Activated CD4-positive, alpha-beta T cell treated with anti-CD3 and anti-CD28 coated beads, Interleukin-2, amount 50 U/mL, for 24 hours (primary cell): ENCODE results near the gene ZNF81.
"Not testable (repeated sequence)": the region's sequence is repeated elsewhere in the genome, so short reads cannot be mapped to it uniquely, and the experiment has no call there.

Source experiments
- DNase-seq, 2 donors: peaks; one replicate each; pipeline ENCODE4 v3.0.0-alpha.2; 2020; ENCODE audit warnings: low read depth in 1 of 2, low spot score in 1 of 2

ZNF81 gene

DNA sequence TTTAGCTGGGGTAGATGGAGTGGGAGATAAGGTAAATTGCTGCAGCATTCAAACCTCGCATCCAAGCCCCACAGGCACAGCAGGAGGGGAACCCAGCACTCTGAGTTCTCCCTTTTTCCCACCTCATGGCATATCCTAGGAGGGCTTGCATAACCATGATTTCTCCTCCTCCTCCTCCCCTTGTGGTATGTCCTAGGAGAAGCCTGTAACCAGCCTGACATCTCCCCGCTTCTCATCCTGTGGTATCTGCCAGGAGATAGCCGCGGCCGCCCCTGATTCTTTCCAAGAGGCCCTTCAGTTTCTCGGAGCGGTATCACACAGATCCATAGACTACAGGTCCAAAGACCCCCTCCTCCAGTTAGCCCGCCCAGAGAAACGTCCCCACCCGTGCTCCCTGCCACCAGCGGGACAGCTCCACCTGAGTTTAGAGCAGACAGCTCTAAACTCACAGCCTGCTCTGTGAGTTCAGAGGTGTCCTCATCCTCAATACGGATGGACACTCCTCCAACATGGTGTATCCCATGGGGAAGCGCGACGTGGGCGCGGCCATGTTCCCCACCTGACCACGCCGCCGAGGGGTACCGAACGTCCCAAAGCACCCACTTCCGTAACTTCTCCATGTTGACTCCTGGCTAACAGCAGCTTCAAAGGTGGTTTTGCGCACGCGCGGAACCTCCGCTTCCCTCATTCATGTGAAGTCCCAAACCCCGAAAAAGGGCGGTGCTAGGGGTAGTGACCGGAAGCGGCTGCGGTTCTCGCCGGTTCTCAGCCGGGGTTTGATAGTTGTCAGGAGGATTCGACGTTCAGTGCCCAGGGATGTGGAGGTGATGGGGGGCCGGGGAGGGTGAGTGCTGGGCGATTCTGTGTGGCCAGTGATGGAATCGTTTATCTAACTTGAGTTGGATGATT, at the start of gene ZNF81:
TSS of gene ZNF81 (plus strand) at position 739 of the 909 bp plus-strand sequence. CDS start 9,366 bp downstream, outside the sequence.
- peak; percentile 77 to 86 for DNase-seq

DNA sequence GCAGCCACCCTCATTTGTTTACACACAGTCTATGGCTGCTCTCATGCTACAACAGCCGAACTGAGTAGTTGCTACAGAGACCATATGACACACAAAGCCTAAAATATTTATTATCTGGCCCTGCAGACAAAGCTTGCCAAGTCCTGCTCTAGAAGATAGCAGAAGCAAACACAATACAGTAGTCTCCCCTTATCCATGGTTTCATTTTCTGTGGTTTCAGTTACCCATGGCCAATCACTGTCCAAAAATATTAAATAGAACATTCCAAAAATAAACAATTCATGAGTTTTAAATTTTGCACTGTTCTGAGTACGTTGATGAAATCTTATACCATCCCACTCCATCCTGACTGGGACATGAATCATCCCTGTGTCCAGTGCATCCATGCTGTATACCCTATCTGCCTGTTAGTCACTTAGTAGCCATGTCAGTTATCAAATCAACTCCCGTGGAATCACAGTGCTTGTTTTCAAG, 40.2 kb upstream of the ZNF81 start:
- DNase-seq: no peak

DNA sequence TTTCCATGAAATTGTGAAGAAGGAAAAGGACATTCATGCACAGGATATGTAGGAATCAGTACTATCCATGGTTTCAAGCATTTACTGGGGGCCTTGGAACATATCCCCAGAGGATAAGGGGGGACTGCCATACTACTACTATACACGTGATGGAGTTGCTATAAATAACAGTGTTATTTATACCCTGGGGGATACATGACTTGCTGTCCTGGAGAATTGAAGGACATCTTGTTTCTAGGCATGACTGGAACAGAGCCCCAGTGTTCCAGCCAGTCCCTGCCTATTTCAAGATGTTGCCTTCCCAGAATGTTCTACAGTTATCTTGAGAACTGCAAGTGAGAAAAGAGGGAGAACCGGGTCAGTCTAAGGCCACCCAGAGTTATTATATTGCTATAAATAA, 39.6 kb upstream of the ZNF81 start:
- DNase-seq: no peak

DNA sequence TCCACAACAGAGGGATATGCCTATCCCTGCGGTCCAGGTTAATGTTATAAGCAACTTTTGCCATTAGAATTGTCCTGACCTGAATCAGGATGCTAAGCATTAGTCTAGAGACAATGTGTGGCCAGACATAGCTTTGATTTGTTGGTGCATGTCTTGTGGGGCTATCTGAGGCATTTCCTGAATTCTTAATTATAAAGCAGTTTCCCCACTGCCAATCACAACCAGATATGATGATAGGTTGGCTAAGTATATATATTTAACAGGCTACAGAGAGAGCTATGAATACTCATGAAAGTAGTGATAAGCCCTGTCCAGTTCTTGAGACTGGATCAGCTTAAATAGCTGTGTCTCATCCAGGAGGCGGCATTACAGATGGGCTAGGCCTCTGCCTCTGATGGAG, 37.8 kb upstream of the ZNF81 start:
- no peak for DNase-seq

DNA sequence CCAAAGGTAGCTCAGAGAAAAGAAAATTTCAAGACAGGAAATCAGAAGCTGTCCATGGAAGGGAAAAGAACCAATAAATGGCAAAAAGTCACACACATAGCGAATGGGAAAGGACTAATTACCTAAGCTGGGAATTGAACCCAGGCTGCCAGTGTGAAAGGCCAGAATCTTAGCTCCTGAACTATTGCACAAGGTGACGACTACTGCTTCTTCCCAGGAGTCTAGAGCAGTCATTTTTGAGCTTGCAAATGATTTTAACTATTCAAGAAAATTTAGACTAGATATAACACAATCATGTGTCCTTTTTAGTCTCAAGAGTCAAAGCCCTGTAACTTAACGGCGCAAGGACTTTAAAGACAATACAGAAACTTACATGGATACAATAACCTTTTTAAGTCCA, 34.1 kb upstream of the ZNF81 start:
- DNase-seq: no peak

DNA sequence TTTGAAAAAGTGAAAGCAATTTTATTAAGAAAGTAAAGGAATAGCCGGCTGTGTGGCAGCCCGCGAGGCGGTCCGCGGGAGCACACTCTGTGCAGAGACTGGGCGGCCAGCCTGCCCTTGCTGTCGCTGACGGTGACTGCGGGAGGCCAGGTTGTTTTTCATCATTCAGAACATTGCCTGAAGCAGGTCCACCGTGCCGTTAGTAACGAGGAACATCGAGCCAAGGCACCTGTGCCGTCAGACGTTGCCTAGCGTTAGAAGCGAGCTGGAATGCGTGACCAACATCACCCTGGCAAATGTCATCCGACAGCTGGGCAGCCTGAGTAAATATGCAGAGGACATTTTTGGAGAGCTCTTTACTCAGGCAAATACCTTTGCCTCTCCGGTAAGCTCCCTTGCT, 33.6 kb upstream of the ZNF81 start:
- not testable (repeated sequence) for DNase-seq

DNA sequence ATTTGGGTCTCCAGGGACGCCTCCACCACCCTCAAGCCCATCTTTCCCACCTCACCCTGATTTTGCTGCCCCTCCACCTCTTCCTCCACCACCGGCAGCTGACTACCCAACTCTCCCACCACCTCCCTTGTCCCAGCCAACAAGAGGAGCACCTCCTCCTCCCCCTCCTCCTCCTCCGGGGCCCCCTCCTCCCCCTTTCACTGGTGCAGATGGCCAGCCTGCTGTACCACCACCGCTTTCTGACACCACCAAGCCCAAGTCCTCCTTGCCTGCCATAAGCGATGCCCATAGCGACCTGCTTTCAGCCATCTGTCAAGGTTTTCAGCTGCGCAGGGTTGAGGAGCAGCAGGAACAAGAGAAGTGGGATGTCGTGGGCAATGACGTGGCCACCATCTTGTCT, 32.4 kb upstream of the ZNF81 start:
- no peak for DNase-seq

DNA sequence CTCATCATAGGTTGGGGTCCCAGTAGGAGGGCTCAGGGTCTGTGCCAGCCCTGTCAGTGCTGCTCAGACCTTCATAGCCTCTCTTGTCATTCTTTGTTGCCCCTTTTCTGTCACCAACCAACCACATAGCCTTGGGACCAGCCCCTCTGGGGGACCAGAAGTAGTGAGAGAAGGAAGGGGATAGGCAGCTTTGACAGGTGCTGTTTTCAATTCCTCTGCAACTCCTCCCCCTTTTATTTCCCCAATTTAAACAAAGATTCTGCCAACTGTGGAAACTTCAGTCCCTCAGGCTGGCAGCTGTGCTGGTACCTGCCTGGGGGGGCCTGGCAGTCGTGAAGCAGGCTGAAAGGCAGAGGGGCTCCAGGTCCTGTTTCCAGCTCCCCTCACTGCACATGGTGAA, 30.9 kb upstream of the ZNF81 start:
- DNase-seq: not testable (repeated sequence)

DNA sequence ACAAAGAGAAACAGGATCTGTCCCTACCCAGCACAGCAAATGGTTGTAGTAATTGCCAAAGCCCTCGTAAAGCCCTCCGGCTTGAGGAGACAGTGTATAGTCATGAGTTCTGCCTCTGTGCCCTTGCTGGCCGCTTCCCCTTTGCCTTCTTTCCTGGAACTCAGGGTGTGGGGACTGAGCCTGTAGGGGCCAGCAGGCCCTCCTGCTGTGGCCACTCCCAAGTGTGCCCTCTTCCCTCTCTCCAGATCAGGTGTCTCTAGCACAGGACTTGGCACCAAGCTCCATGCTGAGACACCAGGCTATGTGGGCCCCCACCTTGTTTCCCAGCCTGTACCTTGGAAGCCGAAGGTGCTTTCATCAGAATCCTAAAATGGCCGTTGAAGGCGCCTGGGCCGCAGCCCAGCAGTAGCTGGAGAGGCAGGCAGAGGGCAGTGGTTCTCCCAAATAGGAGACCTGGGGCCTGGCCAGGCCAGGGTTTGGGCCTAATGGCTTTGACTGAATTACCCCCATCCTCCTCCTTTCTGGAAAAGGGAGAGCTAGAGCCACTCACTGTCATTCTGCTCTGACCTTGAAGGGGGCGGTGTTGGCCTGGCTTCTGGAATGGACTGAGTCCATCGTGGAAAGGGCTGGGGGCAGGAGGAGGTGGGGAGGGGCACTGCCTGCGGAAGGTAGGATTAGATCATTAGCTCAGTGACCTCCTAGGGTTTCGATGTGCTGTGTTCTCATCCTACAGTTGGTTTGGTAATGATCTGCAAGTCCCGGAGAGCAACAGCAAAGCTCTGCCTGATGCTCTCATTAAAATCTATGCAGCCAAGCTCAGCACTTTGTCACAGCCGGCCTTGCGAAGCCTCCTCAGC, 30.1 kb upstream of the ZNF81 start:
- DNase-seq: not testable (repeated sequence)

DNA sequence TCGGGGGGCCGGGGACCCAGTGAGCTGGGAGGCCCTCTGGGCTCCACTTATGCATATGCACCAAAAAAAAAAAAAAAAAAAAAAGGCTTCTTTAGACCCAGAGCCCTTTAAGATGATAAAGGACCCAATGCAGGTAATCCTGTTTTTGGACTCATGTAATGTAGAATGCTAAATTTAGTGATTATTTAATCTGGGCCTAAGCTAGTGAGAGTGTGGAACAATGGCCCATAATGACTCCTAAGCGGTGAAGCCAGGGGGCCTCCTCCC, 29.5 kb upstream of the ZNF81 start:
- DNase-seq: not testable (repeated sequence)

DNA sequence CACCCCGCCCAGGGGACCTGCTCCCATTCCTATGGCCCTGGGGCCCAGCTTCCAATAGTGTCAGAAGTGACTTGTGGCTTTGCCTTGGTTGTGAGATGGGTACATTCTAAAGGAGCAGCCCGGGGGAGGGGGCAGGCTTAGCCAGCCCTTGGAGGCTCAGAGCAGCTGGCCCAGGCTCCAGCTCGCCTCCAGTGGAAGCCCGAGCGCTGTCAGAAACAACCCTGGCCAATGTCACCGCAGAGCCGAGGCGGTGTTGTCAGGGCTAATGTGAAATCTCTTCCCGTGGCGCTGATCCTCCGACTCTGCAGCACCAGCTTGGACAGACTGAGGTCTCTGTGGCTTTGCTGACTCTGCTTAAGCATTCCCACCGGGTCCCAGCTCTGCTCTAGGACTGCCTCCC, 29.2 kb upstream of the ZNF81 start:
- DNase-seq: no peak

DNA sequence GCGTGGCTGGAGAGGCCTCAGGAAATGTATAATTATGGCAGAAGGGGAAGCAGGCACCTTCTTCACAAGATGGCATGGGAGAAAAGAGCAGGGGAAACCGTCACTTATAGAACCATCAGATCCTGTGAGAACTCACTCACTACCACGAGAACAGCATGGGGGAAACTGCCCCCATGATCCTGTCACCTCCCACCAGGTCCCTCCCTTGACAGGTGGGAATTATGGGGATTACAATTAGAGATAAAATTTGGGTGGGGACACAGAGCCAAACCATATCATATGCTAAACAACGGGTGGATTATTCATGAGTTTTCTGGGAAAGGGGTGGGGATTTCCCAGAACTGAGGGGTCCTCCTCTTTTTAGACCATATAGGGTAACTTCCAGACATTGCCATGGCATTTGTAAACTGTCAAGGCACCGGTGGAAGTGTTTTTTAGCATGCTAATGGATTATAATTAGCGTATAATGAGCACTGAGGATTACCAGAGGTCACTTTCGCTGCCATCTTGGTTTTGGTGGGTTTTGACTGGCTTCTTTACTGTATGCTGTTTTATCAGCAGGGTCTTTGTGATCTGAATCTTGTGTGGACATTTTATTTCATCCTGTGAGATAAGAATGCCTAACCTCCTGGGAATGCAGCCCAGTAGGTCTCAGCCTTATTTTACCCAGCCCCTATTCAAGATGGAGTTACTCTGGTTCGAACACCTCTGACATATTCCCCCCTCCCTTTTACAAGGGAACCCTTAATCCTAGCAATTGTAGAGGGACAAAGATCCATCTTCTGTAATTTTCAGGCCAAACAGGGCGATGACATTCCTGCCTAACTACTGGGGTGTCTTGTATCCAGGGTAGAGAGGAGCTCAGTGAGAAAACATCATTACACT, 27.6 kb upstream of the ZNF81 start:
- DNase-seq: no peak

DNA sequence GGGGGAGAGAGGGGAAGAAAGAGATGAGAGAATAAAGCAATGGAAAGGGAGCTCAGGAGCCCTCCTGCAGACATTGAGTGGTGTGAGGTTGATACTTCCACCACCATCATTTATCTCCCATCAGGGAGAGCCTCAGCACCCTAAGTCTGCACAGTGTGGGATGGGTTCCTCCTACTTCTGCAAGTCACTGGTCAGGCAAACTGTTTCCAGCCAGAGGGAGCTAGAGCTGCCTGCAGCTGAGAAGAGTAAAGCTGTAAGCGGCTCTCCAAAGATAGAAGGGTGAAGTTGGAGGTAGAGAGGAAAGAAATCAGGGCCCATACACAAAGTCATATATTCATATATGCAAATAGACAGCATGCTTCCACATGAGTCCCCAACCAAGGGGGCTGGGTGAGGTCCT, 21.9 kb upstream of the ZNF81 start:
- no peak for DNase-seq

DNA sequence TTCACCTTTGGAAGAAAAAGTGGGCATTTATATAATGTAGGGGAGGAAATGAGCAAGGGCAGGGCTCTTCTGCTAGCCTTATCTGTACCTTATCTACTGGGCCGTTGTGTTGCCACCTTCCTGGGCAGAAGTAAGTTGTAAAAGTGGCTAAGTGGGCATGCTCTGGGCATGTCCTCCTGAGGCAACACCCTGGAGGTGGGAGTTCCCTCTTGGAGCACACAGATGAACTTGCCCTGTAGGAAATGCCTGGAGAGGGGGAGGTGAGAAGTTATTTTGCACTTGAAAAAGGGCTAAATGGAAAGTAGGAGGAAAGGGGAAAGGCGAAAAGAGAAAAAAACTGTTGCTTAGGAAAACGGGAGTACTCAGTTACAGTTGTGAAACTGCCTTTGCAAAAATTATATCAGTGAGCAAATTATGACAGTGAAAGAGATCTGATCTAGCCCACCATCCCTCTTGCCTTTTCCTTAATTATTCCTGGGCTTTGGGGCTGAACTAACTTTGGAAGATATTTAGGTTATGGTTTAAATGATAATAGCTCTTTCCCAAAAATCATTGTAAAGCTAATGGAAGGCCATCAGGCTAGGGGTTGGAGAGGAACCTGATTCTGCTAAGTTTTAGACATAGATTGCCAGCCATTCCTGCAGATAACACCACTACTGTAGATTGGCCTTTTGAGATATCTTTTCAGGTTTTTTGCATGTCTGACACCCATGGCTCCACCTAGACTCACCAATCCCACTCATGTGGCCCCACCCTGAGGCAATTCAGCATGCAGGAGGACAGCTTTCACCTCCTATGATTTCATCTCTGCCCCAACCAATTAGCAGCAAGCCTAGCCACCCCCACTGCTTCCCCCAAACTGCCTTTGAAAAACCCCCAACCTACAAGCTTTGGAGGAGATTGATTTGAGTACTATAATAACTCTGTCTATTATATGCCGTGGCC, 20.5 kb upstream of the ZNF81 start:
- no peak for DNase-seq

DNA sequence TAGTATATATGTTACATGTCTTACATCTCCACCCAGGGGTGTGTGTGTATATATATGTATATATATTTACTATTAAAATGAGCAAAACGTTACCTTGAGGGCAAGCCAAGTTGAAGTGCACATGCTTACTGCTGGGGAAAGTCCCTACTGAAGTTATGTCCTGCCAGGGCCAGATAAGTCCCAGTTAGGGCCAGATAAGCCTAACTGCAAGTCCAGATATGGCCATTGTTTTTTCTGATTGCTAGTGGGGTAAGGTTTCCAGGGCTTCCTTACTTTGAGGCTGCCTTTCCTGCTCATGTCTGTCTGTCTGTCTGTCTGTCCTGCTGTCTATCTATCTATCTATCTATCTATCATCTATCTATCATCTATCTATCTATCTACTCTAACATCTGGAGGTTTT, 19.3 kb upstream of the ZNF81 start:
- no peak for DNase-seq

DNA sequence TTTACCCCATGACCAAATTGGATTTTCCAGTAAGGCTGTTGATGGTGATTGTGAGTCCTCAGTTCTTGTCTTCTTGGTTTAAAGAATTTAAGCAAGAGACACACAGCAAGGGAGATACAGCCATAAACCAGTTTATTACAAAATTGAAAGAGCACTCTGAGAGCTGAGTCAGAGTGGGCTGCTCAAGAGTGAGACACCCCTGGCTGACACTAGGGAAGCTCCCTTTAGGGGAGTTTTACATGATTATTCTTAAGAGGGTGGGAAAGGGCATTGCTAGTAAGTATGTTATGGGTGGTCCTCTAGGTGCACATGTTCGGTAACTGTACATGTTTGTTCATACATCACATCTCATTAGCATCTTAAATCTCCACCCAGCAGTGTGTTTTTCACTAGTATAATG, 18.8 kb upstream of the ZNF81 start:
- no peak for DNase-seq

DNA sequence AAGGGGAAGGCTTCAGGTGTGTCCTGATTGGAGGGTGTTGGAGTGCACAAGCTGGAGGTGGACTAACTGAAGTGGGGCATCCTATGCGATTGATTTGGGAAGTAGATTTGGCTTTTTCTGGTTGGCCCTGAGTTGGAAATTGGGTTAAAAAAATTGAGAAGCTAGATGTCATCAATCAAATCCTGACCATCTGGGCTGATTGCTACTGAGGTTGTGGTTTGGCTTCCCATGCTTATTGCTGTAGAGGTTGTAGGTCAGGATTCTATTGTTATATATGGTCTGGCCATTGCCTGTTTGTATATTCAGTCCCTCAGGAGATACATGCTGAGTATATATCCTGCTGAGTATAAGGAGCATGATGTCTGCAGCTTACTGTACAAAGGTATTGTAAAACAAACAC, 7.7 kb upstream of the ZNF81 start:
- no peak for DNase-seq

DNA sequence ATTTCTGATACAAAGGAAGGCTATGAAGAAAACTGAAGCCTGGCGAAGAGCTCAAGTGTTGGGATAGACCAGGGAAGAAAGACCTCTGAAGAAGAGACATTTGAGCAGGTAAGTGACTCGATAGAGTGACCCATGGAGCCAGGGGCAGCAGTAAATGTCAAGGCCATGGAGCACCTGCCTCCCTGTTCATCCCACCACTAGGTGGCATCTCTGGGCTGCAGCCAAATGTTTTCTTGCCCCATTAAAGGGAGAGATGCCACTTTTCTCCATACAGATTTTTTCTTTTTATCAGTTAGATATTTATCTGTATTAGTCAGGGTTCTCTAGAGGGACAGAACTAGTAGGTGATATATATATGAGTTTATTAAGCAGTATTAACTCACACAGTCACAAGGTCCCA, 4.9 kb upstream of the ZNF81 start:
- DNase-seq: peak in 1 of 2 donors; percentile 26

DNA sequence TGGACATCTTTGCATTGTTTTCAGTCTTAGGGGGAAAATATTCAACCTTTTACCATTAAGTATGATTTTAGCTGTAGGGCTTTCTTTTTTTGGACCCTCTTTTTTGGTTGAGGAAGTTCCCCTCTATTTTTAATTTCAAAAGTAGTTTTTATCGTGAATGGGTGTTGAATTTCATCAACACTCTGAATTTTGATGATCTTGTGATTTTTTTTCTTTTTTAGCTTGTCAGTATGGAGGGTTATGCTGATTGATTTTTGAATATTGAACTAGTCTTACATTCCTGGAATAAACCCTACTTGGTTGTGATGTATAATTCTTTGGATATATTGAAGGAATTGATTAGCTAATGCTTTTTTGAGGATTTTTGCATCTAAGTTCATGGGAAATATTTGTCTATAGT, 1.7 kb downstream of the ZNF81 start:
- no peak for DNase-seq

DNA sequence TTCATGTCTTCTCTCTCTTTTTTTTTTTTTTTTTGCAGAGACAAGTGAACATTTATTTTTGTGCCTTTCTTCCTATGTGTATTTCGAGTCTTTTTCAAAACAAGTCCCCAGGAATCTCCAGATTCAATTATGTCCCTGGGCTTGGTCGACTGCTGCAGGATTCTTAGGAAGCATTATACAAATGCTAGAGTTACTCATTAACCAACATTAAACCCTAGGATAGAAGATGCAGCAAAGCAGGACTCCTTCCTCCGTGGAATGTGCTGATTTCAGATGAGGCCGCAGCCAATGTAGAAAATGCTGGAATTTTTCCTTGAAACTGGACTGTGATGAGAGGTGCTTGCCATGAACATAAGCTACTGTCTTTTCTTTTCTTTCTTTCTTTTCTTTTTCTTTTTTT, 3.4 kb downstream of the ZNF81 start:
- DNase-seq: no peak
